M059J (cell line): ENCODE results near the gene TRIOBP. TPM values are rescaled to one million over a fixed set of nuclear protein-coding genes. Genes with fewer than 3 reads are reported as not detected.

ENCODE experiments used
- DNase-seq: peaks from one replicate; pipeline ENCODE4 v3.0.0-alpha.2; 2012; ENCODE audit warnings: low read depth
- total RNA-seq: library from RNA; depleted of rRNA; stranded (reverse); fragments of >200 nt; shearing (Covaris generic); gene quantifications from 2 replicates; pipeline ENCODE4 v1.2.3, GENCODE V29; 2014

TRIOBP gene
- total RNA-seq, 1 experiment from 2014 or later: 68.1 TPM

DNA sequence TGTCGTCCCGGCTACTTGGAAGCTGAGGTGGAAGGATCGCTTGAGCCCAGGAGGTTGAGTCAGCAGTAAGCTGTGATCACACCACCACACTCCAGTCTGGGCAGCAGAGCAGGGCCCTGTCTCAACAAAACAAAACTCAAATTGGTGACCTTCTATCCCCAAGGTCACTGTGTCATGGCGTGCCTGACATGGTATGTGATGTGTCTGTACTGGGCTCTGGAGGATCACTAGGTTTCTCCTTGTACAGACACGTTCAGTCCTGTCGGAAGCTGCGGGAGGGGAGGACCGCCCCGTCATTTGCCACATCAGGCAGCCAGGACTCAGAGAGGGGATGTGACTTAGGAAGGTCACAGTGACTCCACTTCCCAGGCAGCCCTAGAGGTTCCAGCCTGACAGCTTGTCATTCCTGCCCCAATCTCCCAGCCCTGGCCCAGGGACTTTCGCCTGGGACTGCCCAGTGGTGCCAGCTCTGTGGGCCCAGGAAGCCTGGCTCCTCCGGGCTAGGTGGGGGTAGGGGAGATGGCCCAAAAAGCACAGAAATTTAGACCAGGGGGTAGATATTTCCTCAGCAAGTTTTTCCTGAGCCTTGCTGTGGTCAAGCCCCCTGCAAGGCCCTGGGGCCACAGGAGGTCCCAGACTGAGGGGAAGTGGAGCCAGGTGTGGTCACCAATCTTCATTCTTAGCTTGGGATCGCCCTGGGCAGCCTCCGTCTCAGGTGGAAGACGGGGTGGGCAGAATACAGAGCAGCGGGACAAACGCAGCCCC is 53.2 kb downstream of the TRIOBP start:
- DNase-seq: peak; percentile 66

DNA sequence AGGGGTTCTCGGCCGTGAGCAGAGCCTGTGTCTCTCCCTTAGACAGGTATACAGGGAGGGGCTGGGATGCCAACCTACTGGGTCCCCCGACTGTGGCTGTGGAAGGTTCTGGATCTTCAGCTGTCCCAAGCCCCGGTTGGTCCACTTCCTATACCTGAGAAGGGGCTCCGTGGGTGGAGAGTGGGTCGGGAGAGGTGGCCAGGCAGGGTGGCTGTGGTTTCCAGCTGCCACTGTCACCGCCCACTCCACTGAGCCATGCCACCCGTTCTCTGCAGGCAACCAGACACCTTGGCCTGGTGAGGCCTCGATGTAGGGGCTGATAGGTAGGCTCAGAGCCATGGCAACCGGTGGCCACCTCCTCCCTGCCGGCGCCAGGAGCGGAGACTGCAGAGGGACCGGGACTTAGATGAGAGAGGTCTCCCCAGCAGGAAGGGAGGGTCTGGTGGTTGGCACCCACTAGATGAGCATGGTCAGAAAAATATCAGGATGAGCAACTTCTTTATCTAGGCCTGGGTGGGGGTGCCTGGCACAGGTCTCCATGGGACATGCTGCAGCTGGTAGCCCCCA is 53.8 kb downstream of the TRIOBP start:
- DNase-seq: no peak

DNA sequence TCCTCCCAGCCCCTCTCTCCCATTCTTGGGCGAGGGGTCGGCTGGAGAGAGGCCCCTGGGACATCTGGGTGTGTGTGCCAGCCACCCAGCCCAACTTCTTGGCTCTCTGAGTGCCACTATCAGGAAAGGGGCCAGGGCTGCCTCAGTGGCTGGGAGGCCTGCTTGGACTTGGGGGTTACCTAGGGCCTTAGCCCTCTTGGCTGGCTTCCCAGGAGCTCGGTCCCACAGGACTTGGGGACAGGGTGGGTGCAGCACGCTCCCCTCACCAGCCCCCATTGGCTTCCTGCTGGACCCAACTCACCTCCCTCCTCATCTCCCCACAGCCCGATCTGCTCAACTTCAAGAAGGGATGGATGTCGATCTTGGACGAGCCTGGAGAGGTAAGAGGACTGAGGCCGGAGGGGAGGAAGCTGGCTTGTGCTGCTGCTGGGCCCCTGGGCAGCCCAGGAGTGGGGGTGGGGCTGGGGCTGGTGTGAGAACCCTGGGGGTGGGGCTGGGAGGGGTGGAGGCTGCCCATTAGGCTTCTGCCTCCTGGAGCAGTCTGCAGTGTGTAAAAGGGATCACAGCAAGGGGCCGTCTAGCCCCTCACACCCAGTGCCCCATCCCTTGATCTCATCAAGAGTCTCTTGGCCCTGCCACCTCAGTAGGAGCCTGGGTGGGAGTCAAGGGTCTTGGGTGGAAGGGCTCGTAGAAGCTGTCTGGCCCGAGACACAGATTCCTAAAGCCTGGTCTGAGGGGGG is 54.8 kb downstream of the TRIOBP start:
- peak; percentile 42 for DNase-seq

DNA sequence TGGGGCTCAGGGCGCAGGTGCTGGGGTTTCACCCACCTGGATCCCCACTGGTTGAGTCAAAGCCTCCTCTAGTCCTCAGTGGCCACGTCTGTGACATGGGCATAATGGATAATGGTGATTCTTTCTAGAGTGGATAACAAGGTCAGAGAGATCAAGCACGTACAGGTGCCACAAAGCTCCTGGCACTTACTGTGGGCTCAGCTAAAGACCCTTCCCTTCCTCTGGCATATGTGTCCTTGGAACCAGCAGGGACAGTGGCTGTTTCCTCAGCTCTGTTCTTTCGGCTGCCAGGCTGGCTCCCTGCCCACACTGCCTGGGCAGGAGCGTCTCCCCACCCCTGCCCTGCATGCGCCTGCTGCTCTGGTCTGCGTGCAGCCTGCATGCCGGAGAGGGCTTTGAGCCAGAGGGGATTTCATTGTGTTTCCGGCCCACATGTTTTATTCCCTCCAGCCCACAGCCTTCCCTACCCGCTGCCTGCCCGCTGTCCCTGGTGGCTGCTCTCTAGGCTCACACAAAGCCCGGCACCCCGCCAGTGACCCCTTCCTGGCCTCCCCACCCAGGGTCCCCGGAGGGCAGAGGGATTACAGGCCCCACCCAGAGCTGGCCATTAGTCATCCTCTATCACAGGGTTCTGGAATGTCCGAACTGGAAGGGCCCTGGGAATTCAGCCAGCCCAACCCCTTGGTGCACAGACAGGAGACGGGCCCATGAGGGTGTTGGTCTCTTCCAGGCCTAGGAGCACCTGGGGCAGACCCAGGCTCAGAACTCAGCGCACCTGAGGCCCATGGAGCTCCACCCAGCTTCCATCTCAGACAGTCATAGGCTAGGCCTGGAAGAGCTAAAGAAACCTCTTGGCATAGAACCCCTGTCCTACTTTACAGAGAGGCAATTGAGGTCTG is 55.6 kb downstream of the TRIOBP start:
- DNase-seq: peak; percentile 99

DNA sequence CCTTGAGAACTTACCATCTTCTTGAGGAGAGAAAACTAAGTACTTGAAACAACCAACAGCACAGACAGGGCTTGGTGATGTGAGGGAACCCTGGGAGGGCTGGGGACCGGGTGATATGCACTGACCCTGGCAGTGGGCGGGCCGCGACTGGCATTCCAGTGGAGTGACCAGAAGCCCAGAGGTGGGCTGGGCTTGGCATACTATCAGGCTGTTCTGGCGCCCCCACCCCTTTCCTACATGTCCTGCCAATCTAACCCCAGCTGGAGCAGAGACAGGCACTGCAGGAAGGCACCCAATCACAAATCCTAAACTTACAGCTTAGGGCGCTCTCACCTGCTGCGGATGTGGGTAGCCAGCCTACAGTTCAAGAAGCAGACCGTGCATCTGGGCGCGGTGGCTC is 56.9 kb downstream of the TRIOBP start:
- peak; percentile 59 for DNase-seq

DNA sequence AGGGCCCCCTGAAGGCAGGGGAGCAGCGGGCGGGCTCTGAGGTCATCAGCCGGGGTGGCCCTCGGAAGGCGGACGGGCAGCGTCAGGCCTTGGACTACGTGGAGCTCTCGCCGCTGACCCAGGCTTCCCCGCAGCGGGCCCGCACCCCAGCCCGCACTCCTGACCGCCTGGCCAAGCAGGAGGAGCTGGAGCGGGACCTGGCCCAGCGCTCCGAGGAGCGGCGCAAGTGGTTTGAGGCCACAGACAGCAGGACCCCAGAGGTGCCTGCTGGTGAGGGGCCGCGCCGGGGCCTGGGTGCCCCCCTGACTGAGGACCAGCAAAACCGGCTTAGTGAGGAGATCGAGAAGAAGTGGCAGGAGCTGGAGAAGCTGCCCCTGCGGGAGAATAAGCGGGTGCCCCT is 60.8 kb downstream of the TRIOBP start:
- DNase-seq: no peak

DNA sequence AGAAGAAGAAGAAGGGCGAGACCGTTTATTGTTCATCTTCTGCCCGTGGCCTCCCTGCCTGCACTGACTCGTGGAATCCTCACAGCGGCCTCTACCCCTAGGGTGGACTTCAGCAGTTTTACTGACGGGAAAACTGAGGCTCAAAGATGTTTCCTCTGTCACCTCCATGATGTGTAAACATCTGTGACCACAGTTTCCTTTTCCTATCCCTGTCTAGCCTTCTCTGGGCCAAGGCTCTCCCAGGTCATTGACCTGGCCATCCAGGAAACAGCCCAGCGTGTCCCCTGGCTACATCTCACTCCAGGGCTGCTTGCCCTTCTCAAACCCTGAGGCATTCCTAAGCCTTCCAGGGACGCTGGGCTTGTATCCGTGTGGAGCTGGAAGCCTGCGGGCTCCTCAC is 61.8 kb downstream of the TRIOBP start:
- DNase-seq: no peak

DNA sequence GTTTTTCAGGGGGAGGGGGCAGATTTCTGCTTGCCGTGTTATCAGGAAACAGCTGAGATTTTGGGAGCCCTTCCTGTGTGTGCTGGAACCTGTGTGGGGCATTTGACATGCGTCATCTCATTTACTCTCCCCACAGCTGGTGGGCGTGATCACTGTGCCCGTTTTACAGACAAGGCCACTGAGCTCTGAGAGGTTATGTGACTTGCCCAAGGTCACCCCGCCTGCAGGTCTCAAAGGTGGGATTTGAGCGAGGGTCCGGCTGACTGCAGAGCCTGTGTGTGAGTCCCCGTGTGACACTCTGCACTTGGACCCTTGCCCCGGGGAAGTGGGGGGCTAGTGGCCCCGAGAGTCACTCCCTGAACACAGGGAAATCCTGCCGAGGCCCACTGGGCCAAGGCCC is 62.4 kb downstream of the TRIOBP start:
- no peak for DNase-seq

DNA sequence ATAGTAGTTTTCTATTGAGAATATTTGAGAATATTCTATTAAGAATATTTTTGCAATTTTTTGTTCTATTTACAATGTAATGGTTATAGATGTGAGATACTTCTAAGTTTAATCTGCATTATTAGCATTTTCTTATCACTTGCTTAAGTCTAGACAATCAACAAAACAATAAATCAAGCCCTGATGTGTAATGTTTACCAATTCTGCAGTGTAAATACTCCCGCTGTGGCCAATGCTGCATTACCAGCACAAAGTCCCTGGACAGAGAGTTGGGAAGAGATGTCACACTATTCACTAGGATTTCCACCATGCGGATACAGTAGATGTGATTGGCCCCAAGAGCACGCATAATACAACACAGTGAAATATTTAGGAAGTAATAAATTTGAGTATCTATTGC is 63.3 kb downstream of the TRIOBP start:
- DNase-seq: no peak

DNA sequence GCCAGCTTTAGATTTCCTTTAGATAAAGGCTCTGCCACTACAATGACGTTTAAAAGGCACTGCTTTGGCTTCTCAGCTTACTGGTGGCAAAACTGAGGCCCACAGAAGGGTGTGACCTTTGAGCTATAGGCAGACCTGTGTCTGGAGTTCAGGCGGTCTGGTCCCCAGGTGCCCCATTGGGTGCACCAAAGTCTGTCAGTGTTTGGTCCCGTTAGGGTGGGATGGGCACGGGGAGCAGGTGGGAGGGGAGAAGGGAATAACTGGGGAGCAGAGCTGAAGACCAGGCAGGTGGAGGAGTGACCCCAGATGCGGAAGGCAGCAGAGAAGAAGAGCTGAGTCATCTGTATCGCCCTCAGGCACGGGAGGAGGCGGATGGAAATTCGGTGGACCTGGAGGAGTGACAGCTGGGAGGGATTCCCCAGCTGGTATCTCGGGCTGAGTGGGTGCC is 65.6 kb downstream of the TRIOBP start:
- no peak for DNase-seq

DNA sequence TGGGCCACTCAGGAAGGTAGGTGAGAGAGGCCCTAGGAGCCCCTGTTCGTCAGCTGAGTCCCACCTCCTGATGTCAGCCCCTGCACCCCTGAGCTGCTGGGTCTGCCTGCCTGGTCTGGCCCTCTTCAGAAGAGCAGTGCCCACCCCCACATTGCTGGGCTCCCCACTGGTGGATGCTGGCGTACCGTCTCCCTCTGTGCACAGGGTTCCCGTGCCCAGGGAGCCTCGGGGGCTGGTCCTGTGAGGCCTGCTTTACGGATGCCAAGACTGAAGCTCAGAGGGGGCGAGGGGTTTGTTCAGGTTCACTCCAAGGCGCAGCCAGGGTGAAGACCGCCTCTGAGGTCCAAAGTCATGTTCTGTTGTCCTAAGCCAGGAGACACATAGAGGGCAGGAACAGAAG is 66.2 kb downstream of the TRIOBP start:
- DNase-seq: no peak

DNA sequence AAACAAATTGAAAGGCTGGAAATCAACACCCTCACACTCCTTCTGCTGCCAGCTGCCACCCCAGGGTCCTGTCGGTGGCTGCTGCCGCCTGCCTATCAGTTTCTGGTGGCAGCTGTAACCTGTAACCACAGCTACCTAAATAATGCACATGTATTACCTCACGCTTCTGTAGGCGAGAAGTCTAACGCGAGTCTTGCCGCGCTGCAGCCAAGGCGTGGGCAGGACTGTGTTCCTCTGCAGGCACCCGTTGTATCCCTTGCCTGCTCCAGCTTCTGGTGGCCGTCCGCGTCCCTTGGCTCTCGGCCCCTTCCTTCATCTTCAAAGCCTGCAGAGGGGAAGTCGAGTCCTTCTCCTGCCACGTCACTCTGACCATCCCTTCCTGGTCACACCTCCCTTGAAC is 66.8 kb downstream of the TRIOBP start:
- no peak for DNase-seq

DNA sequence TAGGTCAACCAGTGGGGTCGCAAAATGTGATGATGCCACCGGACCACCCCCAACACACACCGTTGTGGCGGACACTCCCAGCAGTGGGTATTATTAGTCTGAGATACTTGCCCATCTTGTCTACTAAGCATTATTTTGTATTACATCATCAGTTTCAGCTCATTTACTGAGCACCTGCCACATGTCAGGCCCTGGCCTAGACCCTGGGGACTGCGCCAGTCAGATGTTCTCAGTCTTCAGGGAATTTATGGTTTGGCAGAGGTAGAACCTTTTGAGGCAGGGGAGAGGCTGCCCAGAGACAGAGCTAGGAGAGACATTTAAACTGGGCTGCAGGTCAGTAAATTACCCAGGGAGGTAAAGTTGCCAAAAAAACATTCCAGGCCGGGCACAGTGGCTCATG is 67.8 kb downstream of the TRIOBP start:
- DNase-seq: no peak

DNA sequence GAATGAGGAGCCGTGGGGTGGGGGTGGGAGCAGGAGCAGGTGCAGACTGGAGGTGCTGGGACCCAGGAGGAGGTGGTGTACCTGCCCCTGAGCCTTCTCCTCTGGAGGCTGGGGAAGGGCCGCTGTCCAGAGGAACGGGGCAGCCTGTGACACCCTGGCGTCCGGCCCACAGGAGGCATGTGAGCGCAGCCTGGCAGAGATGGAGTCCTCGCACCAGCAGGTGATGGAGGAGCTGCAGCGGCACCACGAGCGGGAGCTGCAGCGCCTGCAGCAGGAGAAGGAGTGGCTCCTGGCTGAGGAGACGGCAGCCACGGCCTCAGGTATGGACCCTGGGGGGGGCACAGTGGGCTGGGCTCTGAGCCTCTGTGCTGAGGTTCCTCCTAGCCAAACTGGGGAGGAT is 68.7 kb downstream of the TRIOBP start:
- no peak for DNase-seq

DNA sequence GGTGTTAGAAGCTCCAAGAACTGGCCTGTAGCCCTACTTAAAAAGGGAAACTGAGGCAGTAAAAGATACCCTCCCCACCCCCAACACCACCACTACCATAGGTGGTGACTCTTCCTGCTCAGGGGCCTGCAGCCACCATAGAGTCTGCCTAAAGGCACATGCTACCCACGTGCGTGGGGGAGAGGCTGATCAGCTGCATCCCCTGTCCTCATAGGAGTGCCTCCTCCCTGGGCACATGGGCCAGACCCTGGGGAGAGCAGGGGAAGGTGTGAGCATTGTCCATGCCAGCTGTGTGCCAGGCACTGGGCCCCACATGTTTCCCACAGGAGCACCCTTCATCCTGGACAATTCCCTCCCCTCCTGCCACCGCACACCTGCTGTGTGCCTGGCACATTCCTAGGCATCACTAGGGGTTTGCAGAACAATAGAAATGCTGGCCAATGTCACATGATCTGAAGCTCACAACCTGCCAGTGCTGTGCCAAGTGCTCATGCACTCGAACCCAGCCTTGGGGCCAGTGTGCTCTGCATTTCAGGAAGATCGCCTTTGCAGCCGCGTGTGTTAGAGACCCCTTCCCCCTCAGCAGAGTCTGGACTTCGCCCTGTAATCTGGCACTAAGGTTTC is 69.2 kb downstream of the TRIOBP start:
- no peak for DNase-seq

DNA sequence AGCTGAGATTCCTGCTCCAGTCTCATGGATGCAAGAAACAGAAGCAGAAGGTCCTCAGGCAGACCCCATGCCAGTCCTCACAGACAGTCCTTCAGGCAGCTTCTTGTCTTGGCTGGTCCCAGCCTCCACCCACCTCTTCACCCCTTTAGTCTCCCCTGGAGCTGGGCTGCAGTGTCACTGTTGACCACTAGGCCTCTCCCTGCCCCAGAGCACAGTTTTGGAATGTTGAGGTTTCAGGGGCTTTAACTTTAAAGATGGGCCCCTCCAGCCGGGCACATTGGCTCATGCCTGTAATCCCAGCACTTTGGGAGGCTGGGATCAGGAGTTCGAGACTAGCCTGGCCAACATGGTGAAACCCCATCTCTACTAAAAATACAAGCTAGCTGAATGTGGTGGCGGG is 71.4 kb downstream of the TRIOBP start:
- DNase-seq: no peak

DNA sequence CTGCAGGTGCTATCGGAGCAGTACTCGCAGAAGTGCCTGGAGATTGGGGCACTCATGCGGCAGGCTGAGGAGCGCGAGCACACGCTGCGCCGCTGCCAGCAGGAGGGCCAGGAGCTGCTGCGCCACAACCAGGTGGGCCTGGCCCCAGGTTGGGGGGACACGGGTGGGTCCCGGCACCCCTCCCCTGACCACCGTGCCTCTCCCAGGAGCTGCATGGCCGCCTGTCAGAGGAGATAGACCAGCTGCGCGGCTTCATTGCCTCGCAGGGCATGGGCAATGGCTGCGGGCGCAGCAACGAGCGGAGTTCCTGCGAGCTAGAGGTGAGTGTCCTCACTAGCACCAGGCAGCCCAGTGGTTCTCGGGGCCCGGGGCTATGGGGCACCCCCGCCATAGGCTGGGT is 72.2 kb downstream of the TRIOBP start:
- no peak for DNase-seq

DNA sequence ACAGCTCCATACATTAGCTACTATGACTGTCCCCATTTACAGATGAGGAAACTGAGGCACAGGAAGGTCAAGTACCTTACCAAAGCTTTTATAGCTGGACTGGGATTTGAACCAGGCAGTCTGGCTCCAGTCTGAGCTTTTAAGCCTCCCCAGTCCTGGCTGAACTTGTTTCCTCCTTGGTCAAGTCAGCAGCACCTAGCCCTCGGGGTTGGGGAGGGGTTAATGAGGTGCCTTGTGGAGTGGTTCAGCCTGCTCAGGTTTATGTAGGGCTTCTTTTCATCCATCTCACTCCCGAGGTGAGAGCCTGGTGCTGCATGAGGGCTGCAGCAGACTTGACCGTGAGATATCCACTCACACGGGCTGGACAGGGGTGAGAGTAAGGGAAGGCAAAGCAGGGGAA is 74.2 kb downstream of the TRIOBP start:
- no peak for DNase-seq

DNA sequence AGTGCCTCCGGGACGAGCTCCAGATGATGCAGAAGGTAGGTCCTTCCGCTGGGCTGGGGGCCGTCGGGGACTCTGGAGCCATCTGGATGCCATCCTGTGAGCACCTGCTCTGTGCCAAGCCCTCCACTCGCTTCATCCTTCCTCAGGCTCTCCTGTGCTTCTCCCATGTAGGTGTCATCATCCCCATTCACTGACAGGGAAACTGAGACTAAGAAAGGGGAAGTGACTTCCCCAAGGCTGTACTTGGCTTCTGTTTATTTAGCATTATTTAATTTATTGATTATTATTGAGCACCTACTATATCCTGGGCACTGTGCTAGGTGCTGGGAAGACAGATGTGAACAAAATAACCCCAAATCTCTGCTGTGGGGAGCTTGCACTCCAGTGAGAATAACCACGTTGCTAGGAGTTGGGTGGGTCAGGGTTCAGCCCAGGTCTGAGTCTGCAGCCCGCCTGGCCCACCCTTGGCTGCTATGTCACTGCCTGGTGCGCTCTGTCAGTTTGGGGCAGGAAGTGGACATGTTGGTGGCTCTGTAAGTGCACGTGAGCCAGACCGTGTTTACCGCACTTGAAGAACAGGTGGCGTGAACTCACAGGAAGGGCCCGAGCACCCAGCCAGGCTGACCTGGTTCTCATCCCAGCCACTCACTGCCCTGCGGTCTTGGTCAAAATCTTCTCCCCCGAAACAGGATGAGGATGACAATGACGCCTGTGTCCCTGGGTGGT is 75.0 kb downstream of the TRIOBP start:
- no peak for DNase-seq

DNA sequence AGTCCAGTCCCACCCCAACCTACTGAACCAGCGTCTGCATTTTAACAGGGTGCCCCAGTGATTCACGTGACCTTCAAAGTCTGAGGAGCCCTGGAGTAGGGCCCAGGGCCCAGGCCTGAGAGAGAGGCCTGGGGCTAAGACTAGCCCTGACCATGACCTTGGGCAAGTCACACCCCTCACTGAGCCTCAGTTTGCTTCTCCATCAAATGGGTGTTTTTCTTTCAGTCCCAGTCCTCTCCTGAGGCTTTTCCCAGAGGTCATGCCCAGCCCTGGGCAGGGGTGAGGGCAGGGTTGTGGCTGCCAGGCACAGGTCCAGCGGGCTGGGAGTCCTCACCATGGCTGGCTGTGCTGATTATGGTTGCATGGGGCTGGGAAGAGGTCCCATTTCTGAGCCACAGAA is 77.9 kb downstream of the TRIOBP start:
- DNase-seq: no peak
